ENCODE measurements around the gene CDHR3. TPM values are rescaled to one million over a fixed set of nuclear protein-coding genes. Genes with fewer than 3 reads are reported as not detected.

CDHR3 gene
- total RNA-seq, 1 donor from 2014 or later: 50.8 TPM

DNA sequence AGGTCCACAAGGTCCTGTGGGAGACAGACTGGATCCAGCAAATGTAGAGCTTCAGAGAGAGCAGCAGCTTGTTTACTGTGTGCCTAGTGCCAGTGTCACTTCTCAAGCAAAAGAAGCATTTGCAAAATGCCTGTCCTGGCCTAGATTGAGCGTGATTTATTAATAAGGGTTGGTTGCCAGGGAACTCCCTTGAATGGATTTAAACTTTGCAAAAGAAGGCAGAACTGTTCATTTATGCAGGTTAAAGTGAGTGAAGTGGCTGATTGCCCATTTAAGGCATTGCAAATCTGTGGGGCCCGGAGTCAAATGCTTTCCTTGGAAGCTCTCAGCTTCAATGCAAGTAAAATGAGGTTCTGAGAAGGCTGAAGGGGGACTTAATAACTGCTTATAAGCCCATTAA is 71.3 kb downstream of the CDHR3 start:
- peaks cover 10% of the 10 kb centered on the region for H3K27me3 Mint-ChIP-seq (ENCODE audit: unreplicated experiment)
- H3K36me3 Mint-ChIP-seq (ENCODE audit: unreplicated experiment): peaks cover 10% of the 10 kb centered on the region
- peaks cover 5% of the 10 kb centered on the region for H3K9me3 Mint-ChIP-seq (ENCODE audit: unreplicated experiment)
- DNase-seq: no peak
- H3K4me1 Mint-ChIP-seq (ENCODE audit: low read depth, unreplicated experiment): peaks cover 25% of the 10 kb centered on the region
- H3K4me3 Mint-ChIP-seq (ENCODE audit: unreplicated experiment): no peak overlapping the region
- TF ChIP-seq, protein P1, sequence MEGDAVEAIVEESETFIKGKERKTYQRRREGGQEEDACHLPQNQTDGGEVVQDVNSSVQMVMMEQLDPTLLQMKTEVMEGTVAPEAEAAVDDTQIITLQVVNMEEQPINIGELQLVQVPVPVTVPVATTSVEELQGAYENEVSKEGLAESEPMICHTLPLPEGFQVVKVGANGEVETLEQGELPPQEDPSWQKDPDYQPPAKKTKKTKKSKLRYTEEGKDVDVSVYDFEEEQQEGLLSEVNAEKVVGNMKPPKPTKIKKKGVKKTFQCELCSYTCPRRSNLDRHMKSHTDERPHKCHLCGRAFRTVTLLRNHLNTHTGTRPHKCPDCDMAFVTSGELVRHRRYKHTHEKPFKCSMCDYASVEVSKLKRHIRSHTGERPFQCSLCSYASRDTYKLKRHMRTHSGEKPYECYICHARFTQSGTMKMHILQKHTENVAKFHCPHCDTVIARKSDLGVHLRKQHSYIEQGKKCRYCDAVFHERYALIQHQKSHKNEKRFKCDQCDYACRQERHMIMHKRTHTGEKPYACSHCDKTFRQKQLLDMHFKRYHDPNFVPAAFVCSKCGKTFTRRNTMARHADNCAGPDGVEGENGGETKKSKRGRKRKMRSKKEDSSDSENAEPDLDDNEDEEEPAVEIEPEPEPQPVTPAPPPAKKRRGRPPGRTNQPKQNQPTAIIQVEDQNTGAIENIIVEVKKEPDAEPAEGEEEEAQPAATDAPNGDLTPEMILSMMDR (IDR thresholded peaks at IDR 0.05; ENCODE audit: partially characterized antibody, unreplicated experiment): no peak
- no peak overlapping the region for H3K27ac Mint-ChIP-seq (ENCODE audit: unreplicated experiment)

DNA sequence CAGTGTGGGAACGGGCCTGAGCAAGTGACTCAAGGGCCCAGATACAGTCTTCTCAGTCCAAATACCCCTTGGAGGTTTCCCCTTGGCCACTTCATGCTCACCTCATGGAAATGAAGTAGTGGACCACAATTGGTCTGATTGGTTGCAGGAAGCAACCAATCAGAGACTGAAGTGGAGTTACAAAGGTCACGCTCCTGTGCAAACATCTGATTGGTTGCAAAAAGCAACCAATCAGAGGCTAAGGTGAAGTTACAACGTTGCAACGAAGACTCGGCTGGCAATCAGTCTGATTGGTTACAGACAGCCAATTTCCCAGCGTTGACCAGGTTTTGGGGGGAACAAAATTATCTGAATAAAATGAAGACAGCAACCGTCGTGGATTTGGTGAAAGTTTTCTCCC is 72.5 kb downstream of the CDHR3 start:
- Mint-ChIP-seq H3K4me3 (ENCODE audit: unreplicated experiment) (no peak overlapping the region), H3K36me3 (ENCODE audit: unreplicated experiment) (peaks cover 10% of the 10 kb centered on the region), H3K4me1 (ENCODE audit: low read depth, unreplicated experiment) (peaks cover 21% of the 10 kb centered on the region), H3K27ac (ENCODE audit: unreplicated experiment) (no peak overlapping the region), H3K9me3 (ENCODE audit: unreplicated experiment) (peaks cover 5% of the 10 kb centered on the region), H3K27me3 (ENCODE audit: unreplicated experiment) (peaks cover 7% of the 10 kb centered on the region)
- DNase-seq: no peak
- TF ChIP-seq, protein P1 (IDR thresholded peaks at IDR 0.05; ENCODE audit: partially characterized antibody, unreplicated experiment): no peak

DNA sequence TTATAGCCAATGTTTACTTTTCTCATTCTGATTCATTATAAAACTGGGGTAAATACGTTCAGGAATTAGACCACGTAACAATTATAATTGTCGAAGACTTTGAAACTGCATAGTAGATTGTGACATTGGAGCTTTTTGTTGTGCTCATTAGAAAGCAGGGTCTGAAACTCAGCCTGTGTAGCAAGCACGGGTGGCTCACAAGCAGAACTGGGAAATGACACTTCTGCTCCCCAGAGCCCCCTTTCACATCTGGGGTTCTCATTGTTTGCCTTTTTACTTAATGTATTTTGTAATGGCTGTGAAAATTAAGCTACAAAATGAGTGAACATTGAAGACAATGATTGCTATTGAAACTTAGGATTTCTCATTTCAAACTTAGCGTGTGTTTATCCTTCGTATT is 72.9 kb downstream of the CDHR3 start:
- TF ChIP-seq, protein P1 (IDR thresholded peaks at IDR 0.05; ENCODE audit: partially characterized antibody, unreplicated experiment): no peak
- Mint-ChIP-seq H3K4me1 (ENCODE audit: low read depth, unreplicated experiment) (peaks cover 17% of the 10 kb centered on the region), H3K9me3 (ENCODE audit: unreplicated experiment) (peaks cover 5% of the 10 kb centered on the region), H3K36me3 (ENCODE audit: unreplicated experiment) (peaks cover 10% of the 10 kb centered on the region), H3K27ac (ENCODE audit: unreplicated experiment) (no peak overlapping the region), H3K4me3 (ENCODE audit: unreplicated experiment) (no peak overlapping the region), H3K27me3 (ENCODE audit: unreplicated experiment) (peaks cover 7% of the 10 kb centered on the region)
- DNase-seq: no peak

DNA sequence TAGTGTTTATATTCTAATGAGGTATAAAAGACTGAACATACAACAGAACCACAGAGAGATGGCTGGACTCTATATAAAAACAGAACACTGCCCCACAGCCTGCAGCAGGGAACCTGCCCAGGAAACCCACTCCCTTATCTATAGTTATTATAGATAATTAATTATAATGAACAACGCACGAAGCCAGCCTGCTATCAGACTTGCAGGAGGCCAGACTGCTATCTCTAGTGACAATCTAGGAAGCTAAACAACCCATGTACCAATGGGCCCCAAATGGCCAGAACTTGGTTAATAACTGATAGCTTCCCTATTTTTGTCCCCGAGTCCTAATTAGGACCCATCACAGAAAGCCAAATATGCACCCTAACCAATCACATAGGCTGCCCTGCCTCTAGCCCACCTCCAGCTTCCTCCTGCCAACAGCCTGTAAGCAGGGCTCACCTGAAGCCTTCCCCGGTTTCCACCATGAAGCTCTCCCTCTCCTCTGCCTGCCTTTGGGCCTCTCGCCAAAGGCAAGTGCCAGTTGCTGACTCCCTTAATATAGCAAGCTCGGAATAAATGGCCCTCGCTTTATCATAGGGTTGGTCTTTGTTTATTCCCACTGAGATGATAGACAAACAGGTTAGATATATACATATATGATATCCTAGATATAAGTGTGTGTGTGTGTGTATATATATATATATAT is 74.6 kb downstream of the CDHR3 start:
- TF ChIP-seq, protein P1 (IDR thresholded peaks at IDR 0.05; ENCODE audit: partially characterized antibody, unreplicated experiment): no peak
- Mint-ChIP-seq H3K27me3 (ENCODE audit: unreplicated experiment) (peaks cover 4% of the 10 kb centered on the region), H3K4me1 (ENCODE audit: low read depth, unreplicated experiment) (peaks cover 7% of the 10 kb centered on the region), H3K9me3 (ENCODE audit: unreplicated experiment) (peaks cover 1% of the 10 kb centered on the region), H3K36me3 (ENCODE audit: unreplicated experiment) (peaks cover 4% of the 10 kb centered on the region), H3K4me3 (ENCODE audit: unreplicated experiment) (no peak overlapping the region), H3K27ac (ENCODE audit: unreplicated experiment) (no peak overlapping the region)
- DNase-seq: no peak

DNA sequence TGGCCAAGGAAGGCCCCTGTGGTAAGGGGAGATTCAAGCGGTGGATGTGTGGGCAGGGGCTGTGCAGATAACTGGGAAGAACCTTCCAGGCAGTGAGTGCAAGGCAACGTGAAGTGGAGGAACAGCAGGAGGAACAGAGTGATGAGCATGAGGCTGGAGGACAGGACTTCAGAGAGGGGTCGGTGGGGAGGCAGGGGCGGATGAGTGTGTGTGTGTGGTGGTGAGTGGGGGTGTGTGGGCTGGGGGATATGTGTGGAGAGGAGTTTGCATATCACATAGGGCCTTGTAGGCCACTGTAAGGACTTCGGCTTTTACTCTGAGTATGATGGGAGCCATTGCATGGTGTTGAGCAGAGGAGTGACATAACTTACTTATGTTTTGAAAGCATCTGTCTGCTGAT is 75.2 kb downstream of the CDHR3 start:
- no peak for DNase-seq
- Mint-ChIP-seq H3K27me3 (ENCODE audit: unreplicated experiment) (peaks cover 4% of the 10 kb centered on the region), H3K27ac (ENCODE audit: unreplicated experiment) (peak overlapping the region; percentile 23), H3K9me3 (ENCODE audit: unreplicated experiment) (peaks cover 1% of the 10 kb centered on the region), H3K4me1 (ENCODE audit: low read depth, unreplicated experiment) (peaks cover 9% of the 10 kb centered on the region), H3K36me3 (ENCODE audit: unreplicated experiment) (no peaks in the 10 kb centered on the region), H3K4me3 (ENCODE audit: unreplicated experiment) (no peak overlapping the region)
- TF ChIP-seq, protein P1 (IDR thresholded peaks at IDR 0.05; ENCODE audit: partially characterized antibody, unreplicated experiment): no peak
